ENCODE measurements around the gene ENOSF1. TPM values are rescaled to one million over a fixed set of nuclear protein-coding genes. Genes with fewer than 3 reads are reported as not detected.
"Not testable (repeated sequence)": the region's sequence is repeated elsewhere in the genome, so short reads cannot be mapped to it uniquely, and the experiment has no call there.

The ENOSF1 gene, protein sequence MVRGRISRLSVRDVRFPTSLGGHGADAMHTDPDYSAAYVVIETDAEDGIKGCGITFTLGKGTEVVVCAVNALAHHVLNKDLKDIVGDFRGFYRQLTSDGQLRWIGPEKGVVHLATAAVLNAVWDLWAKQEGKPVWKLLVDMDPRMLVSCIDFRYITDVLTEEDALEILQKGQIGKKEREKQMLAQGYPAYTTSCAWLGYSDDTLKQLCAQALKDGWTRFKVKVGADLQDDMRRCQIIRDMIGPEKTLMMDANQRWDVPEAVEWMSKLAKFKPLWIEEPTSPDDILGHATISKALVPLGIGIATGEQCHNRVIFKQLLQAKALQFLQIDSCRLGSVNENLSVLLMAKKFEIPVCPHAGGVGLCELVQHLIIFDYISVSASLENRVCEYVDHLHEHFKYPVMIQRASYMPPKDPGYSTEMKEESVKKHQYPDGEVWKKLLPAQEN
- 58.4 TPM for total RNA-seq

DNA sequence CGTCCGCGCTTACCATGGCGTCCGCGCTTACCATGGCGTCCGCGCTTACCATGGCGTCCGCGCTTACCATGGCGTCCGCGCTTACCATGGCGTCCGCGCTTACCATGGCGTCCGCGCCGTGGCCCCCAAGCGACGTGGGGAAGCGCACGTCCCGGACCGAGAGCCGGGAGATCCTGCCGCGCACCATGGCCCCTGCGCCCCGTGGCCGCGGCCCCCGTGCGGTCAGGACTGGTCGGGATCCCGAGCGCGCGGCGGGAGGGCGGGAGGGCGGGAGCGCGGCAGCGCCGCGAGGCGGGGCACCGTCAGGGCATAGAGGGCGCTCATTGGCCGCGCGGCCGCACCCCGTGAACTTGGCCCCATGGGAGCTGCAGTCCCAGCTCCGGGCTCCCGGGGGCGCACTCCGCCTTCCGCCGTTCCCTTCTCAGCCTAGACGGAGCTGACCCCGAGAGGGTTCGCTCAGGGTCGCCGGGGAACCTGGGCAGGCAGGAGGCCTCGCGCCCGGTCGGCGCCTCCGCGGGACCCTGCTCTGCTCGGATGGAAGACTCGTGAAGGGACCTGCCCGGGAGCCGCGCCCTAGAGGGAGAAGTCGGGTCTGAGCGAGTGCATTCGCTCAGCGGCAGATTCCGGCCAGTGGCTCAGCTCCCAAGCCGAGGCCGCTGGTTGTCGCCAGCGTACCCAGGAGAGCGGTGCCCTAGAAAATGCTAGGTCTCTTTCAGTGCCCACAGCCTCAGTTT, at the start of gene ENOSF1:
ENOSF1 (minus strand) TSS at position 230 of the 734 bp plus-strand sequence; CDS start at position 187, 43 bp downstream.
- DNase-seq (ENCODE audit: low spot score) = peak; percentile 82

DNA sequence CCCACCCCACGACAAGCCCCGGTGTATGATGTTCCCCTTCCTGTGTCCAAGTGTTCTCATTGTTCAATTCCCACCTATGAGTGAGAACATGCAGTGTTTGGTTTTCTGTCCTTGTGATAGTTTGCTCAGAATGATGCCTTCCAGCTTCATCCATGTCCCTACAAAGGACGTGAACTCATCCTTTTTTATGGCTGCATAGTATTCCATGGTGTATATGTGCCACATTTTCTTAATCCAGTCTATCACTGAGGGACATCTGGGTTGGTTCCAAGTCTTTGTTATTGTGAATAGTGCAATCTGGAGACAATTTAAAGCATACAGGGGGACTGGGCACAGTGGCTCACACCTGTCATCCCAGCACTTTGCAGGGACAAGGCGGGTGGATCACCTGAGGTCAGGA, 47.4 kb upstream of the ENOSF1 start:
- DNase-seq (ENCODE audit: low spot score) = not testable (repeated sequence)

DNA sequence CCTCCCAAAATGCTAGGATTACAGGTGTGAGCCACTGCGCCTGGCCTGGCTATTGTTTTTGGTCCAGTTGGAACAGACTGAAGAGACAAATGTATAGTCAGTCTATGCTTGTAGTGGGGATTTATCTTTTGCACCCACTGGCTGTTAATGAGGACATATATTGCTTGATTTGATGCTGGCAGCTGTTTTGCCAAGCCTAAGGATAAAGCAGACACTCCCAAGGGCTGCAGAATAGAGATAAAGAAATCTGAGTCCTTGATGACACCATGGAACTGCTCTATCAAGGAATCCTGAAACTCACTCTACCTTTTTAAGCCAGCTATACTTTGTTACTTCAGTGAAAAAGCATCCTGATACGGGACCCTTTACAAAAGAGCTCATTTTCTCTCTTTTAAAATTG, 43.1 kb upstream of the ENOSF1 start:
- DNase-seq (ENCODE audit: low spot score) = no peak

DNA sequence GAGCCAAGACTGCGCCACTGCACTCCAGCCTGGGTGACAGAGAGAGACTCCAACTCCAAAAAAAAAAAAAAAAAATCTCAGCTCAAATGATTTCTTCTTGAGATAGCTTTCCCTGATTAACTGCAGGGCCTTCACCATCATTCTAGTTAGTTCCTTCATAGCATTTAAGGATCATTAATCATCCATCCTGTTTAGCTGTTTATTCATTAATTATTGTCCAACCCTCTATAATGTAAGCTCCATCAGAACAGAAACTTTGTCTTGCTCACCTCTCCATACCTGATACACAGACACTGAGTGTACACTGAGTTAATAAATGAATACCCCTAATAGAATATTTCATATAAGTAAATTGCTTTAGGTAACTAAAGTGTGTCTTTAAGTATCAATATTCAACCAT, 42.2 kb upstream of the ENOSF1 start:
- DNase-seq (ENCODE audit: low spot score) = no peak

DNA sequence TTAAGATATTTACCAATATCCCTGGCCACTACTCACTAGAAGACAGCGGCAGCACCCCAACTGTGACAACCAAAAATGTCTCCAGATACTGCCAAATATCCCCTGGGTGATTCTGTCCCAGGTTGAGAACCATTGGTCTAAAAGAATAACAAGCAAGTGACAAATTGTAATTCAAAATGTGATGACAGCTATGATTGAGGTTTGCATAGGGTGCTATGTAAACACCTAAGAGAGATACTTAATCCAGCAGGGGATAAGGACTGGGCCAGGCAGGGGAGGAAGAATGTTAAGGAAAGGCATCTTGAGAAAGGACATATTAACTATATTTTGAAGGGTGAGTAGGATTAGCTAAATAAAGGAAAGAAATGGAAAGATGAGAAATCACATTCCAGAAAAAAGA, 38.0 kb upstream of the ENOSF1 start:
- DNase-seq (ENCODE audit: low spot score) = no peak

DNA sequence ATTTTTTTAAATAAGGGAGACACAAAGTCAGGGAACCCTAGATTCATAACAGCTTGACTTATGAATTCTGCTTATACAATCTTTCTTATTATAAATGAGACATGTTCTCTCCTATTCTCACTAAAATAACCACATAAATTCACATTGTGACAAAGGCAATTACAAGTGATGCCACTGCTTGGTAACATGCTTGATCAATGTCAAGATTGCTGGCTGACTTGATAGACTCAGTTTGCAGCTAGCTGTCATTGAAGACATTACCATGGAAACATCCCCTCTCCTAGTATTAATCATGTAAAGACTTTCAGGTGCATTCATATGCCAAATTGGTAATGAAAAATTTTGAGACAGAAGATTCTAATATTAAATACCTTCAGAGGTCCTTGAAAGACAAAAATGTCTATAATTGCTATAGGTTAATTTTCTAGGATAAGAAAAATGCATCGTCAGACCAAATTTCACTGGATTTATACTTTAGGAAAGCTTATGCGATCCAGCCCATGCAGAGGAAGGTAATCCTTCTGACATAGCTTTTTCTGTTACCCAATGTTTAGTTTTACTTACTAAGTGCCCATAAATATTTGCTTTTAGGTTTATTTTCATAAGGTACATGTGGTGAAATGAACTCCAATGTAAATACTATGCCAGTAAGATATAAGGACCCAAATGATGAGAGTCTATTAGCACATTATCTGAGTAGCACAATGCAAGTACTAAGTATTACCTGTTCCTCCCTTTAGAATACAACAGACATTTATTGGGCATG, 32.6 kb upstream of the ENOSF1 start:
- no peak for DNase-seq (ENCODE audit: low spot score)

DNA sequence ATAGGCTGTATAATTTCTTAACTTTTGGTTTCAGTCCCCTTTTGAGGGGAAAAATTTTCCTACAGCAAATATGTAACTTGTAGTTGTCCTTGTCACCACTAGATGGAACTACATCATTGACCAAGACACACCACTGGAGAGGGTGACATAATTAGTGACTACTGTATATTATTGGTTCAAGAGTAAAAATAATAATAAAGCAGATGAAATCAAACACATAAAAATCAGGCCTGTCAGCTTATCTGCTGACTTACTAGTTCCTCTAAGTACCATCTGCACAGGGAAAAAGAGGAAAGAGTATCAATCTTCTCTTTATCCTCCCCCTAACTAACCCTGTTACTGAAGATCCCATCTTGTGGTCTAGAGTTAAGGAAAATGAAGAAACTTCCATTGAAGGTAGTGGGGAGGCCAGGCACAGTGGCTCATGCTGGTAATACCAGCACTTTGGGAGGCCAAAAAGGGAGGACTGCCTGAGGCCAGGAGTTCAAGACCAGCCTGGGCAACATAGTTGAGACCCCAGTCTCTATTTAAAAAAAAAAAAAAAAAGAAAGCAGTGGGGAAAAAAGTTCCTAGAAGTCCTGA, 29.6 kb upstream of the ENOSF1 start:
- DNase-seq (ENCODE audit: low spot score) = no peak

DNA sequence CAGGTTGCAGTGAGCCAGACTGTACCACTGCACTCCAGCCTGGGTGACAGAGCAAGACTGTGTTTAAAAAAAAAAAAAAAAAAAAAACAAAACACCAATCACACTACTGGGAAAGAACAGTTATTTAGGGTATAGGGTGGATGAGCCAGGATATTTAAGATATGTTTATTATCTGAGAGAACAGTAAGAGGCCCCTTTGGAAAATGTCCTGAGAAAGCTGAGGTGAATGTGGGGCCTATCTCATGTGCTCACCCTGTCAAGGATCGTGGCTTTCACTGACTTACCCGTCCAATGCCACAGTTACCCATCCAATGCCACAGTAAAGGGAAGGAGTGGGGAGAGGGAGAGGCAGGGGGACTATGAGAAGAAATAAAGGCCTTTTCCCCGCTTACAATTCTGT, 19.9 kb upstream of the ENOSF1 start:
- no peak for DNase-seq (ENCODE audit: low spot score)

DNA sequence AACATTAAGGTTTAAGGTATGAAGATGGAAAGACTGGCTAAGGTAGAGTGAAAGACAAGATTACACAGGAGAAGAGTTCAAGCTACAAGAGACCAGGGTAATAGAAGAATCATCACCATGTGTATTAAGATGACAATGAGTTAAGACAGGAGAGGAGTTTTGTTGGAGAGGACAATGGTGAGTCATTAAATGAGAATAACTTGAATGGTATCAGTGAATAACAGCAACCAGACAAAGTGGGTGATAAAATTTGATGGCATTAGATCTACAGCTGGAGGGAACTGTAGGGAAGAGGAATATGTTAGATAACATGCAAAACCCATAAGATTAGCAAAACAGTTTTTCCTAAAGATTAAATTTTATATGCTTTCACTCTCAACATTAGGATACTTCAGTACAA, 18.8 kb upstream of the ENOSF1 start:
- no peak for DNase-seq (ENCODE audit: low spot score)

DNA sequence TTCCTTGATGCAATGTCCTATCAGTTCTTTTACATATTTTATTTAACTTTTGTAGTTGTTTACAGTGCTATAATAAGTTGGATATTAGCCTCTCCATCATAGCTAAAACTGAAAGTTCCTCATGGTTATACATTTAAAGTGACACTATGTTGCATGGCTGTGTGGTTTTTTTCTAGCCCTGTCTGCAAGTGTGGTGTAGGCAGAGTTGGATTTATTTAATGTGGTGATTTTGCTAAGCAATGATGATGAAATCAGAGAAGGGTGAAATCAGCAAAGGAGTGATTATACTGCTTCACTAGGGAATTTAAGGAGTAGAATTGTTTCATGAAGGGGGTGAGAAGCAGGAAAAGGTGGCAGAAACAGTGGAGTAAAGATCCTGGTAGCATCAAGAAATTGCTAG, 18.3 kb upstream of the ENOSF1 start:
- no peak for DNase-seq (ENCODE audit: low spot score)

DNA sequence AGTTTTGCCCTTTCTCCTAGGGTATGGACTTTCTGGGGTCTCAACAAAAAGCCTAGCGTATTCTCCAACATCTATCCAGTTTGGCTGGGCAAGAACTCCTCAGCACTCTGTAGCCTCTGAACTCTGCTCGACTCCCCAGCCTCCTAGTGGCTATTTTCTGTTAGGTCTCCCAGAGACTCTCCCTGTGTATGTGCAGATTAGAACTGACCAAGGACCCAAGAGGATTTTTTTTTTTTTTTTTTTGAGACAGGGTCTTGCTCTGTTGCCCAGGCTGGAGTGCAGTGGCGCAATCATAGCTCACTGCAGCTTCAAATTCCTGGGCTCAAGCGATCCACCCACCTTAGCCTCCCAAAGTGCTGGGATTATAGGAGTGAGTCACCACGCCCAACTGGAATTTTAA, 17.7 kb upstream of the ENOSF1 start:
- DNase-seq (ENCODE audit: low spot score) = not testable (repeated sequence)

DNA sequence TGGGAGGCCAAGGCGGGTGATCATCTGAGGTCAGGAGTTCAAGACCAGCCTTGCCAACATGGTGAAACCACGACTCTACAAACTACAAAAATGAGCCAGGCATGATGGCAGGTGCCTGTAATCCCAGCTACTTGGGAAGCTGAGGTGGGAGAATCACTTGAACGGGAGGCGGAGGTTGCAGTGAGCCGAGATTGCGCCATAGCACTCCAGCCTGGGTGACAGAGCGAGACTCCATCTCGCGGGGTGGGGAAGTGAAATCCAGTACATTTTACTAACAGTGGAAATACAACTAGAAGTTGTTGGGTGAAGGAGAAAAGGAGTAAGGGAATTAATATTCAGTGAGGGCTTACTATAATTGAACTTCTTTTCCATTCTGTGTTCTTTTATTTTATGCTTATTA, 13.2 kb upstream of the ENOSF1 start:
- DNase-seq (ENCODE audit: low spot score) = no peak

DNA sequence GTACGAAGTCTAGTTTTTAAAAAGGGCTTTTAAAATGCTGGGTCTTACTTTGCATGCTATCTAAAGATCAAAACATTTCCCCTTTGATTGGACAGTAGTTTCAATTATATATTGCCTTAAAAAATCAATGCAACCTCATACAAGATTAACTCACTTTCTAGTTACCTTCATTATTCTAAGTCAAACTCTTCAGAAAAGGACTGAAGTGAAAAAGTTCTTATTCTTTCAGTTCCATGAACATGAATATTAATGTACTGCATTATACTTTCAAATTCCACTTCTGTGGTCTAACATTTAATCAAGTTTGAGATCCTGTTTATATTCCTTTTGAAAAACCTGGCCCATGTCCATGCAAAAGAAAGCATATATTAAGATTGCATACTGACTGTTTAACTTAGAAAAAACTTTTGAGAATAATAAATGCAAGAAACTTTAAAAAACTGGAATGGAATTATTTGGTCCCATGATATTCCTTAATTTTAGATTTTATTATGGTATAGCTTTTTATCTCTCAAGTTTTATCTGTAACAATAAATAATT, 11.2 kb upstream of the ENOSF1 start:
- no peak for DNase-seq (ENCODE audit: low spot score)

DNA sequence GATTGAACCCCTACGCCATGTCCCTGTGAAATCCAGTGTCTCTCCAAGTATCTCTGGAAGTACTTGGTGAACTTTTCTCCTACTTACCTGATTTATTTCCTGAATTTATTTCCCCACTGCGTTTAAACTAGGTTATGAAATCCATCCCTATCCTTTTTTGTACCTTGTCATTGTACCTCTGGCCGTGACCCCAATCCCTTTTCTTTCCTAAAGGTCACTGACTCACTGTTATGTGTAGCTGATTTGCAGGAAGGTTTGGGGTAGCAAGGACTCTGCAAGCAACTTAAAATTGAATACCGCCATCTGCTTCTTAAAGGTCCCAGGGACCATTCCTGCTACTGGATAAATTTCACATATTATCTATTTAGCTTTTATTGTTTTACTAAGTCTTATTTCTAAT, 4.6 kb upstream of the ENOSF1 start:
- no peak for DNase-seq (ENCODE audit: low spot score)

DNA sequence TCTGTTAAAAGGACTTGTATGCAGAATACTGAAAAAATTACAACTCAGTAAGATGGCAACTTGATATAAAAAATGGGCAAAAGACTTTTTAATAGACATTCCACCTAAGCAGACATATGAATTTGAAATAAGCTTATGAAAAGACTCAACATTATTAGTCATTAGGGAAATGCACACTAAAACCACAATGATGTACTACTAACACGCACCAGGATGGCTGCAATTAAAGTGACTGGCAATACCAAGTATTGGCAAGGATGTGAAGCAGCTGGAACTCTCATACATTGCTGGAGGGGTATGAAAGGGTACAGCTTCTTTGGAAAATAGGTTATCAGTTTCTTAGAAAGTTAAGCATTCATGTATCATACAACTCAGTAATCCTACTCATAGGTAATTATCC, 3.2 kb upstream of the ENOSF1 start:
- DNase-seq (ENCODE audit: low spot score) = no peak

DNA sequence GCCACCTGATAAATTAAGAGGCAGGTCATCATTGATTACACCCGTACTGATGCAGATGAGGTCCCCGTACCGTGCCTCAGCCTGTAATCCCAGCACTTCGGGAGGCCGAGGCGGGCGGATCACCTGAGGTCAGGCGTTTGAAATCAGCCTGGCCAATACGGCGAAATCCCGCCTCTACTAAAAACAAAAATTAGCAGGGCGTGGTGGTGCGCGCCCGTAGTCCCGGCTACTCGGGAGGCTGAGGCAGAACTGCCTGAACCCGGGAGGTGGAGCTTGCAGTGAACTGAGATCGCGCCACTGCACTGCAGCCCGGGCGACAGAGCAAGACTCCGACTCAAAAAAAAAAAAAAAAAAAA, 683 bp upstream of the ENOSF1 start:
- DNase-seq (ENCODE audit: low spot score) = no peak

DNA sequence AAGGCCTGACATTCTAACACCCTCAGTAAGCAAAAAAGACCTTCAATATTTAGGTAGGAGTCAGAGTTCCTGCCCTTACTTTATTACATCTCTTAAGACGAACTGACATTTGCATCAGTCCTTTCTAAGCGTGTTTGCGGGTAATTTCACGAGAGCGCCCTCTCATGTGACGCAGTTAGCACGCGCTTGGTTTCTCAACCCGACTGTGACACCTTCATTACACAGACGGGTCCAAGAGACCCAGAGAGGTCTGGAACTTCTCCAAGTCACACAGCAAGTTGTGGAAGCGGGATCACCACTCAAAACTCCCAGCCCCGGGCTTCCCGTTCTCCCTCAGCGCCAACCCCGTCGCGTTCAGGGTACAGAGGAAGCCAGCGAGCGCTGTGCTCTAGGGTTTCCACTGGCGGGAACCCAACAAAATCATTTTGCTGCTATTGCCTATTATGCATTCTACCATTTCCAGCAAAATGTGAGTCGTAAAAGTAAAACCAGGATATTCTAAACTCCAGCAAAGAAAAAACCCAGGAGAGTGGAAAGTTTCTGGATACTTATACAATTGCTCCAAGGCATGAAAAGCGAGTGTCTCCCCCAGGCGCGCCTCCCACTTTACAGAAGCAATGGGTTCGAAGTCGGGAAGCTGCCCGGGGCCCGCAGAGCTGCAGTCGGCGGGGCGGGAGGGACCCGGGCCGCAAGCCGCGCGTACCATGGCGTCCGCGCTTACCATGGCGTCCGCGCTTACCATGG, 601 bp downstream of the ENOSF1 start:
- DNase-seq (ENCODE audit: low spot score) = peak; percentile 84

DNA sequence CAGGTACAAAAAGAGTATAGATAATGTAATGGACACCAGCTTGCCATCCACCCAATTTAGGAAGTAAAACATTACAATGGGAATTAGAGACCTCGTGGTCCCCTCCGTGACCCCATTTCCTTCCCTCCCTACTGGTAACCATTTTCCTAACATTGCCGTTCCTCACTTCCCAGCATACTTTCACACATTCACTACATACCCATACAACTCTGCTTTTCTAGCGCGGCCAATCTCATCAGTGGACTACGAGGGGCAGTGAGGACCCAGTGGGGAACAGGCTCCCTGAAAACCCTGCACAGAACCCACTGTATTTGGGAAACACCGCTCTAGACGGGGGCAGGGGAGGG, 1.1 kb downstream of the ENOSF1 start:
- no peak for DNase-seq (ENCODE audit: low spot score)

DNA sequence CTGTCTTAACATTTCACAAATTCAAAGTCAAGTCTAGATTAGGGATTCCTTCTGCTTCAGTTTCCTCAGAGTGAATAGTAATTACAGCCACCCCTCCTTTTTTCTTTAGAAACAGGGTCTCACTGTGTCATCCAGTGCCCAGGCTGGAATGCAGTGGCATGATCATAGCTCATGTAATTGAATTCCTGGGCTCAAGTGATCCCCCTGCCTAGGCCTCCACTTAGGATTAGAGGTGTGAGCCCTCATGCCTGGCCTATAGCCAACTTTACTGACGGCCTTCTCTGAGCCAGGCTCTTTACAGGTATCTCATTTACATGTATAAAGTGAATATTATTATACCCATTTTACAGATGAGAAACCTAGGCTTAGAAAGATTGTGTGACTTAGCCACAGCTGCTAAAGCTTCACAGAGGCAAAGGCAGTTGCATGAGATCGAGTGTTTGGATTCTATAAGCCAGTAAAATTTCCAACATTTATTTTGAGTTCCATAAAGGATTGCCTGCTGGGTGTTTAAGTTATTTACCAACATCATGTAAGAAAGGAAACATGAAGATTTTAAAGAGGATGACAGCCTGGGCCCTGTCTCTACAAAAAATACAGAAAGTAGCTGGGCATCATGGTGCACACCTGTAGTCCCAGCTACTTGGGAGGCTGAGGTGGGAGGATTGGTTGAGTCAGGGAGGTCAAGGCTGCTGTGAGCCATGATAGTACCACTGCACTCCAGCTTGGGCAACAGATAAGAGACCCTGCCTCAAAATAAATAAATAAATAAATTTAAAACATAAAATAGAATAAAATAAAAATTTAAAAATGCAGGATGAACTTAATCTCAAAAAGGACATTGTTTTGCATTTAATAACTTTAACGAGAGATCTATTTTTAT, 1.8 kb downstream of the ENOSF1 start:
- no peak for DNase-seq (ENCODE audit: low spot score)

DNA sequence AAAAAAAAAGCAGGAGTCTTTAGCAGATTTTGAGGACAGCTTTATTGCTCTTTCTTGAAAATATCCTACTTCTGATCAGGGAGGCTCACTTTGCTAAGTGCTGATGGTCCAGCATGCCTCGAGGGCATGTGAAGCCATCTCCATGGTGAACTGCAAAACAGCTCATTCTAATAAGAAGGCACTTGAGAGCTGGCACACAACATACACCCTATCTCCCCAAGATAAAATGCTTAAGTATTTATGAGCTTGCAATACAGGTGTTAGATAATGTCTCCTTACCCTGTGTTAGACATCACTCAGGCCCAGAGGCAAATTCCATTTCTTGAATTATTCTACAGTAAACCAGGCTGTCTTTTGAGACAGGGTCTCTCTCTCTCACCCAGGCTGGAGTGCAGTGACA, 2.7 kb downstream of the ENOSF1 start:
- no peak for DNase-seq (ENCODE audit: low spot score)

All from mucosa of gallbladder (tissue), 1 donor.